Panc1 (cell line): Measurements from ENCODE around the gene MYO5B. TPM values are rescaled to one million over a fixed set of nuclear protein-coding genes. Genes with fewer than 3 reads are reported as not detected.

Experiments
- ATAC-seq: fragments of 200-7000 bp; cut with Tn5 transposase; 2 replicates; pipeline ENCODE4 v1.9.1; 2020; ENCODE audit warnings: mild to moderate bottlenecking, moderate library complexity
- BruUV-seq: library from RNA; stranded (reverse); fragments of 400-500 nt; replicated peaks from 2 replicates; lab custom pipeline; 2021; lab: Mats Ljungman, UMichigan
- CTCF ChIA-PET: fragments of 300-600 bp; sonication (Branson Sonifier 250); formaldehyde crosslinking; loops from one replicate; lab custom pipeline; 2022; ENCODE audit warnings: antibody characterized with exemption; lab: Charles Lee
- POLR2A ChIA-PET: fragments of 300-600 bp; sonication (Branson Sonifier 250); formaldehyde crosslinking; loops from one replicate; lab custom pipeline; 2022; ENCODE audit warnings: antibody characterized with exemption; lab: Charles Lee
- DNase-seq: peaks from one replicate; pipeline ENCODE4 v3.0.0-alpha.2; 2010; ENCODE audit warnings: low read depth, low spot score
- H3K27ac ChIP-seq: 2 replicates; pipeline ENCODE4 v1.5.1; 2011; ENCODE audit warnings: mild to moderate bottlenecking, low read length, inconsistent platforms
- H3K27me3 ChIP-seq: fragments of 200-500 bp; sonication (Bioruptor generic); 2 replicates; pipeline ENCODE4 v1.6.0; 2014; ENCODE audit warnings: low read length, inconsistent platforms; ENCODE audit not compliant: control insufficient read depth, insufficient read depth
- H3K36me3 ChIP-seq: fragments of 200-500 bp; sonication (Bioruptor generic); 2 replicates; pipeline ENCODE4 v1.5.1; 2014; ENCODE audit warnings: inconsistent platforms, mild to moderate bottlenecking, low read length, moderate library complexity; ENCODE audit not compliant: control insufficient read depth, insufficient read depth
- H3K4me1 ChIP-seq: 2 replicates; pipeline ENCODE4 v1.5.1; 2011; ENCODE audit warnings: inconsistent platforms, mild to moderate bottlenecking, low read length, moderate library complexity; ENCODE audit not compliant: control insufficient read depth, insufficient read depth
- H3K4me3 ChIP-seq, 2 experiments: 2 replicates each; pipeline ENCODE4 v1.5.1; 2011 to 2012; ENCODE audit warnings: low read depth in 2 of 2, low read length in 2 of 2, mild to moderate bottlenecking in 2 of 2, inconsistent platforms in 1 of 2, moderate library complexity in 1 of 2
- H3K9me3 ChIP-seq: fragments of 200-500 bp; sonication (Bioruptor generic); 2 replicates; pipeline ENCODE4 v1.5.1; 2014; ENCODE audit warnings: low read depth, mild to moderate bottlenecking, inconsistent platforms, low read length, moderate library complexity; ENCODE audit not compliant: control insufficient read depth, insufficient read depth
- POLR2AphosphoS5 ChIP-seq: IDR thresholded peaks from 2 replicates; pipeline ENCODE4 v1.6.1; 2012; ENCODE audit warnings: mild to moderate bottlenecking, low read depth, low read length, moderate library complexity
- REST ChIP-seq, 2 experiments: IDR thresholded peaks; 2 replicates each; pipeline ENCODE4 v1.6.1; 2011 to 2012; ENCODE audit warnings: low read depth in 2 of 2, control low read depth in 1 of 2, low read length in 1 of 2, mild to moderate bottlenecking in 1 of 2, moderate library complexity in 1 of 2; ENCODE audit not compliant: insufficient read depth in 1 of 2
- SIN3A ChIP-seq: IDR thresholded peaks from 2 replicates; pipeline ENCODE4 v1.6.1; 2012; ENCODE audit warnings: low read depth, mild to moderate bottlenecking, low read length, moderate library complexity, borderline replicate concordance; ENCODE audit not compliant: insufficient read depth
- TCF7L2 ChIP-seq: IDR thresholded peaks from 2 replicates; pipeline ENCODE4 v1.6.1; 2011; ENCODE audit warnings: mild to moderate bottlenecking, low read depth, low read length, inconsistent platforms
- in situ Hi-C: cut with HindIII; loops from 2 replicates; pipeline ENCODE4 v1.10.0; 2016; ENCODE audit warnings: low sequenced_read_pairs, low pct_unique_long_range_greater_than_20kb
- intact Hi-C: fragments of 100-400 bp; cut with micrococcal nuclease; formaldehyde crosslinking; loops from one replicate; pipeline ENCODE4 v1.10.0; 2022; ENCODE audit not compliant: unreplicated experiment
- total RNA-seq: library from RNA; stranded (reverse); gene quantifications from one replicate; pipeline ENCODE4 v1.2.1, GENCODE V29; 2021; ENCODE audit not compliant: unreplicated experiment
- TF ChIP-seq, protein P1 (sequence below): fragments of 450-650 bp; IDR thresholded peaks from 2 replicates; pipeline ENCODE4 v1.5.1; 2017; ENCODE audit warnings: mild to moderate bottlenecking

MYO5B gene
- total RNA-seq, 1 experiment from 2014 or later = 0.31 TPM

- Histone ChIP-seq H3K4me3 (no peak overlapping the region), H3K27me3 (no peaks in the 10 kb centered on the region), H3K36me3 (no peaks in the 10 kb centered on the region), H3K27ac (no peak overlapping the region), H3K4me1 (no peaks in the 10 kb centered on the region), H3K9me3 (no peaks in the 10 kb centered on the region)
- no peak for ATAC-seq
- intact Hi-C loops = no loop called here
- in situ Hi-C loops = no loop called here
- DNase-seq = no peak
- no peak for TF ChIP-seq POLR2AphosphoS5
- no peak for TF ChIP-seq TCF7L2
- BruUV-seq = no TSS peak
- CTCF ChIA-PET = no interaction called here
- POLR2A ChIA-PET = no interaction called here
Measured at GRCh38 chr18:50034029-50034428, 160.9 kb downstream of the MYO5B start.

- ChIA-PET POLR2A (no interaction called here), CTCF (no interaction called here)
- no peak for ATAC-seq
- intact Hi-C loops (no loop called here), in situ Hi-C loops (no loop called here)
- no peak for DNase-seq
- no peak for TF ChIP-seq SIN3A
- TF ChIP-seq POLR2AphosphoS5 = no peak
- TF ChIP-seq REST (IDR thresholded peaks at IDR 0.05; ENCODE audit: insufficient read depth in 1 of 2, low read depth in 2 of 2, low read length in 1 of 2) = no peak
- TF ChIP-seq TCF7L2 = no peak
- TF ChIP-seq, protein P1, sequence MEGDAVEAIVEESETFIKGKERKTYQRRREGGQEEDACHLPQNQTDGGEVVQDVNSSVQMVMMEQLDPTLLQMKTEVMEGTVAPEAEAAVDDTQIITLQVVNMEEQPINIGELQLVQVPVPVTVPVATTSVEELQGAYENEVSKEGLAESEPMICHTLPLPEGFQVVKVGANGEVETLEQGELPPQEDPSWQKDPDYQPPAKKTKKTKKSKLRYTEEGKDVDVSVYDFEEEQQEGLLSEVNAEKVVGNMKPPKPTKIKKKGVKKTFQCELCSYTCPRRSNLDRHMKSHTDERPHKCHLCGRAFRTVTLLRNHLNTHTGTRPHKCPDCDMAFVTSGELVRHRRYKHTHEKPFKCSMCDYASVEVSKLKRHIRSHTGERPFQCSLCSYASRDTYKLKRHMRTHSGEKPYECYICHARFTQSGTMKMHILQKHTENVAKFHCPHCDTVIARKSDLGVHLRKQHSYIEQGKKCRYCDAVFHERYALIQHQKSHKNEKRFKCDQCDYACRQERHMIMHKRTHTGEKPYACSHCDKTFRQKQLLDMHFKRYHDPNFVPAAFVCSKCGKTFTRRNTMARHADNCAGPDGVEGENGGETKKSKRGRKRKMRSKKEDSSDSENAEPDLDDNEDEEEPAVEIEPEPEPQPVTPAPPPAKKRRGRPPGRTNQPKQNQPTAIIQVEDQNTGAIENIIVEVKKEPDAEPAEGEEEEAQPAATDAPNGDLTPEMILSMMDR = no peak
- no peaks in the 10 kb centered on the region for H3K9me3 ChIP-seq
- H3K27me3 ChIP-seq = no peaks in the 10 kb centered on the region
- no peak overlapping the region for H3K27ac ChIP-seq
- no TSS peak for BruUV-seq
- no peaks in the 10 kb centered on the region for H3K36me3 ChIP-seq
- no peaks in the 10 kb centered on the region for H3K4me1 ChIP-seq
- no peak overlapping the region for H3K4me3 ChIP-seq
Measured at GRCh38 chr18:50033004-50033403, 161.9 kb downstream of the MYO5B start.

- no peaks in the 10 kb centered on the region for H3K27me3 ChIP-seq
- no peak for DNase-seq
- ChIA-PET POLR2A (no interaction called here), CTCF (no interaction called here)
- H3K9me3 ChIP-seq = no peaks in the 10 kb centered on the region
- no peak overlapping the region for H3K27ac ChIP-seq
- no peak overlapping the region for H3K4me3 ChIP-seq
- intact Hi-C loops (no loop called here), in situ Hi-C loops (no loop called here)
- BruUV-seq = no TSS peak
- H3K36me3 ChIP-seq = no peaks in the 10 kb centered on the region
- TF ChIP-seq, protein P1 = no peak
- TF ChIP-seq POLR2AphosphoS5 = no peak
- no peaks in the 10 kb centered on the region for H3K4me1 ChIP-seq
- no peak for ATAC-seq
Measured at GRCh38 chr18:50030146-50030545, 164.8 kb downstream of the MYO5B start.
